K562 (cell line): ENCODE results near the gene CETN1. TPM values are rescaled to one million over a fixed set of nuclear protein-coding genes. Genes with fewer than 3 reads are reported as not detected.

Experiments
- ATAC-seq: fragments of 200-7000 bp; cut with Tn5 transposase; 3 replicates; pipeline ENCODE4 v1.9.1; 2020; ENCODE audit warnings: moderate library complexity
- Bru-seq: library from RNA; stranded (reverse); fragments of 400-500 nt; gene quantifications from one replicate; lab custom pipeline; 2021; lab: Mats Ljungman, UMichigan
- BruChase-seq, 2 experiments: library from RNA; stranded (reverse); fragments of 400-500 nt; gene quantifications; one replicate each; lab custom pipeline; 2021; lab: Mats Ljungman, UMichigan
- BruUV-seq: library from RNA; stranded (reverse); fragments of 400-500 nt; replicated peaks from 2 replicates; lab custom pipeline; 2021; lab: Mats Ljungman, UMichigan
- CTCF ChIA-PET: fragments of 300-600 bp; formaldehyde crosslinking; extraction: SDS; loops from one replicate; lab custom pipeline; 2021; ENCODE audit warnings: low intra/inter-chr PET ratio; lab: Yijun Ruan, JAX
- POLR2A ChIA-PET: fragments of 300-600, 350-650 bp; sonication (Branson Sonifier 250); formaldehyde crosslinking; extraction: SDS; loops from one replicate; lab custom pipeline; 2021; ENCODE audit warnings: antibody characterized with exemption, inconsistent platforms; lab: Yijun Ruan, JAX
- DNase-seq, 4 experiments: peaks; one replicate each; pipeline versions ENCODE4 v3.0.0 to v3.0.0-alpha.2; 2011 to 2018; ENCODE audit warnings: low spot score in 3 of 4, mixed read lengths in 3 of 4; ENCODE audit errors: extremely low read depth in 1 of 4
- FAIRE-seq: peaks from 2 replicates; lab custom pipeline; 2011; peaks lifted over from hg19 to GRCh38; lab: Jason Lieb, UNC
- H2AFZ ChIP-seq: 2 replicates; pipeline ENCODE4 v1.6.0; 2011; ENCODE audit warnings: low read depth, low read length, control low read depth, inconsistent platforms
- H3K27ac ChIP-seq: fragments of 200-600 bp; 3 replicates; pipeline ENCODE4 v1.8.0; 2011; ENCODE audit warnings: low read depth, mild to moderate bottlenecking, control low read depth, inconsistent platforms, low read length, moderate library complexity, mixed read lengths; ENCODE audit errors: extremely low read depth
- H3K27me3 ChIP-seq, 2 experiments: fragments of 300-600 bp in 1 of 2; 2 replicates in 1 of 2; 3 replicates in 1 of 2; pipeline versions ENCODE4 v1.6.0 to v1.8.0; 2011; ENCODE audit warnings: inconsistent platforms in 2 of 2, low read length in 2 of 2, mild to moderate bottlenecking in 1 of 2, mixed read lengths in 1 of 2, moderate library complexity in 1 of 2; ENCODE audit not compliant: control insufficient read depth in 2 of 2, insufficient read depth in 2 of 2
- H3K36me3 ChIP-seq: fragments of 300-600 bp; 3 replicates; pipeline ENCODE4 v1.8.0; 2011; ENCODE audit warnings: mild to moderate bottlenecking, low read length, inconsistent platforms; ENCODE audit not compliant: control insufficient read depth, insufficient read depth
- H3K4me1 ChIP-seq, 2 experiments: fragments of 200-600 bp in 1 of 2; replicated peaks in 1 of 2; 2 replicates in 1 of 2; 3 replicates in 1 of 2; pipeline versions ENCODE4 v1.5.1 to v1.8.0; 2011; ENCODE audit warnings: inconsistent platforms in 2 of 2, low read length in 2 of 2, mild to moderate bottlenecking in 1 of 2, mixed read lengths in 1 of 2, moderate library complexity in 1 of 2; ENCODE audit not compliant: control insufficient read depth in 2 of 2, insufficient read depth in 2 of 2
- H3K4me2 ChIP-seq: 2 replicates; pipeline ENCODE4 v1.6.1; 2011; ENCODE audit warnings: low read length, control low read depth, inconsistent platforms, mixed read lengths; ENCODE audit not compliant: insufficient read depth
- H3K4me3 ChIP-seq: fragments of 200-600 bp; sonication (generic), shearing (Covaris generic); 2 replicates; pipeline ENCODE4 v1.5.1; 2016; ENCODE audit warnings: control low read depth, inconsistent platforms
- H3K79me2 ChIP-seq: fragments of 200-600 bp; 3 replicates; pipeline ENCODE4 v1.8.0; 2011; ENCODE audit warnings: low read length, inconsistent platforms; ENCODE audit not compliant: control insufficient read depth, insufficient read depth
- H3K9ac ChIP-seq, 2 experiments: 2 replicates each; pipeline versions ENCODE4 v1.6.0 to v1.6.1; 2011; ENCODE audit warnings: low read depth in 2 of 2, low read length in 2 of 2, control low read depth in 1 of 2, inconsistent platforms in 1 of 2, mild to moderate bottlenecking in 1 of 2, mixed read lengths in 1 of 2; ENCODE audit not compliant: insufficient read depth in 1 of 2
- H3K9me1 ChIP-seq: one replicate; pipeline ENCODE4 v1.6.0; 2011; ENCODE audit warnings: inconsistent platforms, mild to moderate bottlenecking, low read length, moderate library complexity; ENCODE audit not compliant: control insufficient read depth, insufficient read depth
- H3K9me3 ChIP-seq: replicated peaks from 2 replicates; pipeline ENCODE4 v1.5.1; 2011; ENCODE audit warnings: low read depth, low read length, inconsistent platforms; ENCODE audit not compliant: control insufficient read depth, insufficient read depth
- H4K20me1 ChIP-seq: replicated peaks from 2 replicates; pipeline ENCODE4 v1.6.1; 2011; ENCODE audit warnings: low read length, inconsistent platforms, mixed read lengths; ENCODE audit not compliant: control insufficient read depth, insufficient read depth
- ARNT ChIP-seq, 2 experiments: fragments of 450-650 bp; IDR thresholded peaks; 2 replicates each; pipeline ENCODE4 v1.6.1; 2016; ENCODE audit warnings: mild to moderate bottlenecking in 1 of 2
- BACH1 ChIP-seq: fragments of 200-800 bp; sonication (Bioruptor generic); IDR thresholded peaks from 2 replicates; pipeline ENCODE4 v1.6.1; 2016; ENCODE audit warnings: missing genetic modification characterization, missing compliant biosample characterization
- BRD4 ChIP-seq: fragments of 200-600 bp; sonication (generic); IDR thresholded peaks from 2 replicates; pipeline ENCODE4 v1.6.1; 2017; ENCODE audit warnings: inconsistent platforms
- ETV1 ChIP-seq: fragments of 450-650 bp; conservative IDR thresholded peaks from 2 replicates; pipeline ENCODE4 v1.6.1; 2016; ENCODE audit warnings: missing genetic modification characterization, control low read depth, low read depth, missing compliant biosample characterization
- ETV6 ChIP-seq, 3 experiments: fragments of 150-350 bp in 1 of 3; sonication (generic) in 1 of 3; formaldehyde crosslinking in 1 of 3; IDR thresholded peaks; 2 replicates each; pipeline versions ENCODE4 v1.6.1 to v1.8.0; 2014 to 2022; ENCODE audit warnings: borderline replicate concordance in 2 of 3, low read depth in 2 of 3, antibody characterized with exemption in 1 of 3, low read length in 1 of 3, mild to moderate bottlenecking in 1 of 3, missing genetic modification reagents in 1 of 3
- FIP1L1 ChIP-seq: fragments of 200-400 bp; formaldehyde crosslinking; IDR thresholded peaks from 2 replicates; pipeline ENCODE4 v1.6.1; 2018; ENCODE audit warnings: mild to moderate bottlenecking, low read depth, low read length; ENCODE audit not compliant: poor library complexity, severe bottlenecking
- NFE2L1 ChIP-seq: fragments of 450-650 bp; IDR thresholded peaks from 2 replicates; pipeline ENCODE4 v1.6.1; 2016; ENCODE audit warnings: missing genetic modification characterization, low read depth, mild to moderate bottlenecking, missing compliant biosample characterization, moderate library complexity, borderline replicate concordance
- SMAD2 ChIP-seq: fragments of 150-350 bp; IDR thresholded peaks from 2 replicates; pipeline ENCODE4 v1.6.1; 2014; ENCODE audit warnings: low read depth, mild to moderate bottlenecking, low read length
- TBL1XR1 ChIP-seq, 2 experiments: IDR thresholded peaks; 2 replicates each; pipeline ENCODE4 v1.6.1; 2012; ENCODE audit warnings: improper control_type of control experiment in 2 of 2, low read length in 2 of 2, mild to moderate bottlenecking in 1 of 2
- ZEB2 ChIP-seq: fragments of 450-650 bp; IDR thresholded peaks from 2 replicates; pipeline ENCODE4 v1.6.1; 2016
- ZNF311 ChIP-seq: fragments of 250-450 bp; sonication (Bioruptor Pico); IDR thresholded peaks from 2 replicates; pipeline ENCODE4 v1.4.0; 2020; ENCODE audit warnings: mild to moderate bottlenecking, moderate library complexity
- WGBS: fragments of 100-300 bp; shearing (Covaris generic); methylation state at CpG from one replicate; pipeline ENCODE4 v1.1.6; 2016; ENCODE audit warnings: low coverage, mixed read lengths; ENCODE audit not compliant: insufficient coverage; ENCODE audit errors: missing lambda C conversion rate; 5-methylcytosine and 5-hydroxymethylcytosine counted together
- in situ Hi-C: fragments of 300-500 bp; cut with MboI; formaldehyde crosslinking; loops from 4 replicates; pipeline ENCODE4 v1.15.0; 2018; ENCODE audit warnings: inconsistent platforms, mixed read lengths
- intact Hi-C: fragments of 100-400 bp; cut with micrococcal nuclease; formaldehyde crosslinking; loops from 2 replicates; pipeline ENCODE4 v1.14.2; 2022
- long read RNA-seq, 3 experiments: library from polyadenylated mRNA in 2 of 3; library from RNA in 1 of 3; unstranded in 2 of 3; stranded (forward) in 1 of 3; transcript quantifications; one replicate each; pipeline ENCODE4 v2.0.0, GENCODE V29; 2019 to 2022
- polyA minus RNA-seq, 3 experiments: library from RNA; depleted of rRNA, polyadenylated mRNA; stranded (reverse); fragments of >200 nt; gene quantifications; 2 replicates each; pipeline ENCODE4 v1.2.3, GENCODE V29; 2011
- polyA plus RNA-seq, 8 experiments: library from polyadenylated mRNA; depleted of rRNA in 4 of 8; stranded (reverse) in 5 of 8; unstranded in 3 of 8; fragments of >200 nt; fragmentation: Nextera tagmentation in 2 of 8; fragmentation: Illumina TruSeq in 1 of 8; extraction: Ambion mirVana in 2 of 8; extraction: Trizol in 1 of 8; gene quantifications; 2 replicates each; pipeline versions ENCODE4 v1.2.1 to v1.2.3, GENCODE V29; 2011 to 2014; ENCODE audit warnings: inconsistent platforms in 1 of 8, missing spikeins in 1 of 8
- total RNA-seq, 7 experiments: library from RNA; depleted of rRNA in 6 of 7; stranded (reverse); fragments of >200 nt in 6 of 7; fragmentation: Illumina TruSeq in 2 of 7; extraction: Trizol in 2 of 7; gene quantifications; 2 replicates each; pipeline versions ENCODE4 v1.2.1 to v1.2.3, GENCODE V29; 2011 to 2021; ENCODE audit warnings: low replicate concordance in 1 of 7
- TF ChIP-seq, protein P1 (sequence below): conservative IDR thresholded peaks from 2 replicates; pipeline ENCODE4 v1.6.1; 2011; ENCODE audit warnings: low read depth, mild to moderate bottlenecking, low read length; ENCODE audit not compliant: control insufficient read depth
- TF ChIP-seq, protein P2 (sequence below): sonication (generic); IDR thresholded peaks from 2 replicates; pipeline ENCODE4 v1.6.1; 2016
- TF ChIP-seq, protein P3 (sequence below): fragments of 250-450 bp; sonication (Bioruptor Pico); IDR thresholded peaks from 2 replicates; pipeline ENCODE4 v1.8.0; 2022; ENCODE audit warnings: inconsistent platforms

Gene CETN1
- total RNA-seq (2011; cell fraction: chromatin; rRNA removed; ENCODE audit: low replicate concordance): not detected in 2 replicates
- total RNA-seq (2011; cell fraction: nucleolus; rRNA removed): not detected in 2 replicates
- not detected in 2 replicates for total RNA-seq (2011; cell fraction: nucleoplasm; rRNA removed)
- 0.18 and 0.33 TPM in 2 replicates for total RNA-seq (2014; rRNA removed)
- not detected in 2 replicates for total RNA-seq (2014; rRNA removed; fragmentation: Illumina TruSeq; extraction: Trizol)
- total RNA-seq (2015; rRNA removed; fragmentation: Illumina TruSeq; extraction: Trizol): 0.07 and 0.11 TPM in 2 replicates
- total RNA-seq (2021): 0.16 TPM in 1 of 2 replicates, not detected in the other
- not detected in 2 replicates for polyA plus RNA-seq (2011; rRNA removed)
- polyA plus RNA-seq (2011; cell fraction: cytosol; rRNA removed): not detected in 2 replicates
- not detected in 2 replicates for polyA plus RNA-seq (2011; cell fraction: nucleus; rRNA removed)
- polyA plus RNA-seq (2012): 0.09 and 0.98 TPM in 2 replicates
- 0.19 and 0.28 TPM in 2 replicates for polyA plus RNA-seq (2014; fragmentation: Illumina TruSeq; extraction: Trizol)
- under 1 TPM; 0.11 to 0.34 TPM for polyA plus RNA-seq (2014; fragmentation: Nextera tagmentation; extraction: Ambion mirVana)
- polyA plus RNA-seq (2014; rRNA removed): 0.25 TPM in 1 of 2 replicates, not detected in the other
- polyA minus RNA-seq (2011; rRNA and poly(A)+ RNA removed): not detected in 2 replicates
- polyA minus RNA-seq (2011; cell fraction: cytosol; rRNA and poly(A)+ RNA removed): not detected in 2 replicates
- not detected in 2 replicates for polyA minus RNA-seq (2011; cell fraction: nucleus; rRNA and poly(A)+ RNA removed)
- percentile 20 among the genes with signal in this experiment for Bru-seq, nascent RNA
- BruChase-seq, experiment 1, labeled RNA remaining after a 2-hour chase: not detected
- BruChase-seq, experiment 2, labeled RNA remaining after a 6-hour chase: percentile 22 among the genes with signal in this experiment
- long read RNA-seq, experiment 1: 0 reads
- long read RNA-seq, experiment 2: 0 reads
- long read RNA-seq, experiment 3: 0 reads

DNA sequence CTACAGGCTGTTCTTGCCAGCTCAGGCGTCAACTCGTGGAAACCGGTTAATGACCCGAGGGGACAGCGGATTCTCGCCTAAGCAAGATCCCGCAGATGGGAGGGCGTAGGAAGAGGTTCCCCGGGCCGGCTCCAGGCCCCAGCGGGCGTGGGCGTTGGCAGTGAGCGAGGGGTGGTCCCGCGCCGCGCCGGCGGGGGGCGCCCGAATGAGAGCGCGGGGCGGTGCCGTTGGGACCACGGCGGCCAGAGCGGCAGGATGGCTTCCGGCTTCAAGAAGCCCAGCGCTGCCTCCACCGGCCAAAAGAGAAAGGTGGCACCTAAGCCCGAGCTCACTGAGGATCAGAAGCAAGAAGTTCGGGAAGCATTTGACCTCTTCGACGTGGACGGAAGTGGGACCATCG lies at the start of gene CETN1:
Gene CETN1 (plus strand): TSS at position 227 of the 400 bp plus-strand sequence. CDS start 29 bp downstream, at position 256.
- Histone ChIP-seq H4K20me1 (no peaks in the 10 kb centered on the region), H2AFZ (peak within 1 kb of the TSS; percentile 90), H3K9me1 (no peaks in the 10 kb centered on the region), H3K9ac (peak within 1 kb of the TSS in 1 of 2 experiments; percentile 67; a peak in 1 of 4 replicates), H3K9me3 (no peaks in the 10 kb centered on the region), H3K27me3 (peaks cover 15 to 42% of the 10 kb centered on the region in 2 experiments), H3K36me3 (no peaks in the 10 kb centered on the region), H3K4me3 (peak within 1 kb of the TSS; percentile 6; the same call in 1 of the 2 replicates), H3K79me2 (no peaks in the 10 kb centered on the region), H3K4me2 (peak within 1 kb of the TSS; percentile 63), H3K4me1 (peaks cover 0 to 6% of the 10 kb centered on the region in 2 experiments; a peak in 2 of 5 replicates), H3K27ac (no peak within 1 kb of the TSS)
- 13% methylated on average over 38 of the region's 38 CpGs for WGBS
- DNase-seq: peak; percentile 56 to 80 (median 66)
- BruUV-seq: no TSS peak
- ChIA-PET CTCF (no interaction called here), POLR2A (interaction anchor here (0.6 to 1.8 kb wide), 4 partner anchors 10 to 264 kb away, joined by 3 to 7 read pairs (median 3); no protein-coding TSS in a partner anchor)
- FAIRE-seq: no peak
- intact Hi-C loops (no loop called here), in situ Hi-C loops (no loop called here)
- ATAC-seq: peak; percentile 95
- no peak for TF ChIP-seq BRD4
- TF ChIP-seq, protein P1, sequence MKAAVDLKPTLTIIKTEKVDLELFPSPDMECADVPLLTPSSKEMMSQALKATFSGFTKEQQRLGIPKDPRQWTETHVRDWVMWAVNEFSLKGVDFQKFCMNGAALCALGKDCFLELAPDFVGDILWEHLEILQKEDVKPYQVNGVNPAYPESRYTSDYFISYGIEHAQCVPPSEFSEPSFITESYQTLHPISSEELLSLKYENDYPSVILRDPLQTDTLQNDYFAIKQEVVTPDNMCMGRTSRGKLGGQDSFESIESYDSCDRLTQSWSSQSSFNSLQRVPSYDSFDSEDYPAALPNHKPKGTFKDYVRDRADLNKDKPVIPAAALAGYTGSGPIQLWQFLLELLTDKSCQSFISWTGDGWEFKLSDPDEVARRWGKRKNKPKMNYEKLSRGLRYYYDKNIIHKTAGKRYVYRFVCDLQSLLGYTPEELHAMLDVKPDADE: peak; percentile 98
- peak in 1 of 2 experiments; percentile 31; a peak in 1 of 4 replicates for TF ChIP-seq TBL1XR1 (IDR thresholded peaks at IDR 0.05; ENCODE audit: low read length in 2 of 2)
- no peak for TF ChIP-seq ARNT (IDR thresholded peaks at IDR 0.05)
- no peak for TF ChIP-seq ZEB2
- TF ChIP-seq SMAD2: no peak
- TF ChIP-seq, protein P2, sequence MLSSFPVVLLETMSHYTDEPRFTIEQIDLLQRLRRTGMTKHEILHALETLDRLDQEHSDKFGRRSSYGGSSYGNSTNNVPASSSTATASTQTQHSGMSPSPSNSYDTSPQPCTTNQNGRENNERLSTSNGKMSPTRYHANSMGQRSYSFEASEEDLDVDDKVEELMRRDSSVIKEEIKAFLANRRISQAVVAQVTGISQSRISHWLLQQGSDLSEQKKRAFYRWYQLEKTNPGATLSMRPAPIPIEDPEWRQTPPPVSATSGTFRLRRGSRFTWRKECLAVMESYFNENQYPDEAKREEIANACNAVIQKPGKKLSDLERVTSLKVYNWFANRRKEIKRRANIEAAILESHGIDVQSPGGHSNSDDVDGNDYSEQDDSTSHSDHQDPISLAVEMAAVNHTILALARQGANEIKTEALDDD: no peak
- TF ChIP-seq ETV1 (tag): peak; percentile 49; the same call in 1 of the 2 replicates
- no peak for TF ChIP-seq ETV6 (IDR thresholded peaks at IDR 0.05; ENCODE audit: borderline replicate concordance in 1 of 2, low read depth in 2 of 2, low read length in 1 of 2)
- TF ChIP-seq ETV6 (CRISPR knock-in tag; IDR thresholded peaks at IDR 0.05; ENCODE audit: borderline replicate concordance): no peak
- TF ChIP-seq ZNF311 (CRISPR knock-in tag): no peak
- no peak for TF ChIP-seq BACH1 (tag)
- TF ChIP-seq NFE2L1: no peak
- TF ChIP-seq FIP1L1: no peak
- TF ChIP-seq, protein P3, sequence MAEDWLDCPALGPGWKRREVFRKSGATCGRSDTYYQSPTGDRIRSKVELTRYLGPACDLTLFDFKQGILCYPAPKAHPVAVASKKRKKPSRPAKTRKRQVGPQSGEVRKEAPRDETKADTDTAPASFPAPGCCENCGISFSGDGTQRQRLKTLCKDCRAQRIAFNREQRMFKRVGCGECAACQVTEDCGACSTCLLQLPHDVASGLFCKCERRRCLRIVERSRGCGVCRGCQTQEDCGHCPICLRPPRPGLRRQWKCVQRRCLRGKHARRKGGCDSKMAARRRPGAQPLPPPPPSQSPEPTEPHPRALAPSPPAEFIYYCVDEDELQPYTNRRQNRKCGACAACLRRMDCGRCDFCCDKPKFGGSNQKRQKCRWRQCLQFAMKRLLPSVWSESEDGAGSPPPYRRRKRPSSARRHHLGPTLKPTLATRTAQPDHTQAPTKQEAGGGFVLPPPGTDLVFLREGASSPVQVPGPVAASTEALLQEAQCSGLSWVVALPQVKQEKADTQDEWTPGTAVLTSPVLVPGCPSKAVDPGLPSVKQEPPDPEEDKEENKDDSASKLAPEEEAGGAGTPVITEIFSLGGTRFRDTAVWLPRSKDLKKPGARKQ (CRISPR knock-in tag): no peak
